Prostate gland (tissue), 2 donors: ENCODE results near the gene GDNF. TPM values are rescaled to one million over a fixed set of nuclear protein-coding genes. Genes with fewer than 3 reads are reported as not detected.

ENCODE experiments used
- DNase-seq: peaks from one replicate; pipeline ENCODE4 v3.0.0-alpha.2; 2019; ENCODE audit warnings: low spot score
- H3K27ac ChIP-seq, 2 donors: fragments of 200-600 bp; sonication (generic); 2 replicates each; pipeline ENCODE4 v1.5.1; 2017 to 2019
- H3K27me3 ChIP-seq: fragments of 200-600 bp; sonication (generic); replicated peaks from 2 replicates; pipeline ENCODE4 v1.5.1; 2019; ENCODE audit not compliant: insufficient read depth
- H3K36me3 ChIP-seq, 2 donors: fragments of 200-600 bp; sonication (generic); 1 replicate in 1 of 2; 2 replicates in 1 of 2; pipeline versions ENCODE4 v1.5.1 to v1.8.1; 2017 to 2019
- H3K4me1 ChIP-seq: fragments of 200-600 bp; sonication (generic); replicated peaks from 2 replicates; pipeline ENCODE4 v1.5.1; 2019
- H3K4me3 ChIP-seq, 2 donors: fragments of 200-600 bp; sonication (generic); 2 replicates each; pipeline ENCODE4 v1.5.1; 2017 to 2019
- H3K9me3 ChIP-seq: fragments of 200-600 bp; sonication (generic); 2 replicates; pipeline ENCODE4 v1.5.1; 2017
- CTCF ChIP-seq, 4 experiments: fragments of 200-600 bp in 2 of 4; fragments of 450-650 bp in 2 of 4; sonication (generic) in 2 of 4; IDR thresholded peaks; 1 replicate in 3 of 4; 2 replicates in 1 of 4; pipeline ENCODE4 v1.5.1; 2016 to 2019; ENCODE audit warnings: antibody characterized with exemption in 4 of 4, mild to moderate bottlenecking in 2 of 4, moderate library complexity in 2 of 4
- POLR2A ChIP-seq: fragments of 450-650 bp; IDR thresholded peaks from one replicate; pipeline ENCODE4 v1.6.1; 2016; ENCODE audit warnings: antibody characterized with exemption, mild to moderate bottlenecking
- POLR2AphosphoS5 ChIP-seq: sonication (generic); formaldehyde crosslinking; IDR thresholded peaks from one replicate; pipeline ENCODE4 v1.6.1; 2017; ENCODE audit warnings: antibody characterized with exemption
- WGBS: methylation state at CpG from one replicate; pipeline ENCODE4 v1.1.5; 2018; 5-methylcytosine and 5-hydroxymethylcytosine counted together
- intact Hi-C: fragments of 100-400 bp; cut with DNase I; formaldehyde crosslinking; loops from one replicate; pipeline ENCODE4 v1.14.2; 2022
- total RNA-seq, 2 donors: library from RNA; depleted of rRNA; stranded (reverse); fragments of >200 nt; gene quantifications; one replicate each; pipeline ENCODE4 v1.1.0, GENCODE V29; 2016

GDNF gene
- total RNA-seq, 2 donors from 2014 or later = 0.18 to 1.3 TPM

- Histone ChIP-seq H3K27me3 (no peaks in the 10 kb centered on the region), H3K36me3 (no peaks in the 10 kb centered on the region), H3K4me3 (no peak overlapping the region), H3K4me1 (no peaks in the 10 kb centered on the region), H3K27ac (no peak overlapping the region), H3K9me3 (no peaks in the 10 kb centered on the region)
- intact Hi-C loops = no loop called here
- WGBS = 82% methylated on average over 5 of the region's 5 CpGs
- TF ChIP-seq POLR2A = no peak
- no peak for TF ChIP-seq POLR2AphosphoS5
- TF ChIP-seq CTCF (IDR thresholded peaks at IDR 0.05) = no peak
- no peak for DNase-seq
Observed at GRCh38 chr5:37808945-37809344, 30.9 kb downstream of the GDNF start.

GRCh38 chr5:37807621-37808301 lies 32.1 kb downstream of the GDNF start:
- Histone ChIP-seq H3K4me1 (no peaks in the 10 kb centered on the region), H3K27me3 (no peaks in the 10 kb centered on the region), H3K9me3 (no peaks in the 10 kb centered on the region), H3K4me3 (no peak overlapping the region), H3K36me3 (no peaks in the 10 kb centered on the region), H3K27ac (no peak overlapping the region)
- TF ChIP-seq CTCF (IDR thresholded peaks at IDR 0.05) (no peak), POLR2A (no peak), POLR2AphosphoS5 (no peak)
- WGBS = 91% methylated on average over 7 of the region's 7 CpGs
- intact Hi-C loops = no loop called here
- DNase-seq = no peak

GRCh38 chr5:37807015-37807414 lies 32.8 kb downstream of the GDNF start:
- no peak overlapping the region for H3K27ac ChIP-seq
- intact Hi-C loops = no loop called here
- no peaks in the 10 kb centered on the region for H3K36me3 ChIP-seq
- no peaks in the 10 kb centered on the region for H3K27me3 ChIP-seq
- DNase-seq = no peak
- no peak overlapping the region for H3K4me3 ChIP-seq
- no peak for TF ChIP-seq POLR2AphosphoS5
- no peaks in the 10 kb centered on the region for H3K9me3 ChIP-seq
- 100% methylated on average over 2 of the region's 2 CpGs for WGBS
- no peaks in the 10 kb centered on the region for H3K4me1 ChIP-seq

GRCh38 chr5:37806476-37806875 lies 33.4 kb downstream of the GDNF start:
- H3K4me3 ChIP-seq = no peak overlapping the region
- H3K4me1 ChIP-seq = no peaks in the 10 kb centered on the region
- intact Hi-C loops = no loop called here
- no peak for DNase-seq
- H3K36me3 ChIP-seq = no peaks in the 10 kb centered on the region
- H3K9me3 ChIP-seq = no peaks in the 10 kb centered on the region
- TF ChIP-seq POLR2AphosphoS5 = no peak
- WGBS = 75% methylated on average over 8 of the region's 8 CpGs
- H3K27me3 ChIP-seq = no peaks in the 10 kb centered on the region
- H3K27ac ChIP-seq = no peak overlapping the region

- Histone ChIP-seq H3K9me3 (no peaks in the 10 kb centered on the region), H3K27me3 (no peaks in the 10 kb centered on the region), H3K4me1 (no peaks in the 10 kb centered on the region), H3K27ac (no peak overlapping the region), H3K4me3 (no peak overlapping the region), H3K36me3 (no peaks in the 10 kb centered on the region)
- TF ChIP-seq CTCF (IDR thresholded peaks at IDR 0.05) (no peak), POLR2A (no peak), POLR2AphosphoS5 (no peak)
- WGBS = 70% methylated on average over 12 of the region's 12 CpGs
- intact Hi-C loops = no loop called here
- no peak for DNase-seq
Observed at GRCh38 chr5:37806016-37806415, 33.8 kb downstream of the GDNF start.

- intact Hi-C loops = no loop called here
- Histone ChIP-seq H3K36me3 (no peaks in the 10 kb centered on the region), H3K9me3 (no peaks in the 10 kb centered on the region), H3K27ac (no peak overlapping the region), H3K4me1 (no peaks in the 10 kb centered on the region), H3K4me3 (no peak overlapping the region), H3K27me3 (no peaks in the 10 kb centered on the region)
- 74% methylated on average over 2 of the region's 2 CpGs for WGBS
- TF ChIP-seq CTCF (IDR thresholded peaks at IDR 0.05) = no peak
- TF ChIP-seq POLR2A = no peak
- TF ChIP-seq POLR2AphosphoS5 = no peak
- no peak for DNase-seq
Observed at GRCh38 chr5:37804401-37804800, 35.4 kb downstream of the GDNF start.
